Measurements from ENCODE around the gene FAAP100.

FAAP100 gene

GRCh38 chr17:81578038-81578441 lies 25.9 kb upstream of the FAAP100 start:
- no peak overlapping the region for H3K27ac ChIP-seq

GRCh38 chr17:81577278-81578000 lies 25.3 kb upstream of the FAAP100 start:
- Histone ChIP-seq H3K27me3 (replicated peaks) (no peaks in the 10 kb centered on the region), H3K4me3 (ENCODE audit: low read depth, low read length) (peak overlapping the region; percentile 17), H3K27ac (peak overlapping the region; percentile 83), H3K36me3 (replicated peaks) (peaks cover 31% of the 10 kb centered on the region)
- in situ Hi-C loops (cut with HindIII; ENCODE audit: low pct_ligation_motif_present, low sequenced_read_pairs): no loop called here
- TF ChIP-seq CTCF (IDR thresholded peaks at IDR 0.05; ENCODE audit: low read depth, low read length, missing control alignments): no peak
- peak; percentile 46 for DNase-seq

More at GRCh38 chr17:81578038-81578441, 25.9 kb upstream of the FAAP100 start:
- Histone ChIP-seq H3K27me3 (replicated peaks) (no peaks in the 10 kb centered on the region), H3K4me3 (ENCODE audit: low read depth, low read length) (no peak overlapping the region), H3K36me3 (replicated peaks) (peaks cover 35% of the 10 kb centered on the region)
- in situ Hi-C loops (cut with HindIII; ENCODE audit: low pct_ligation_motif_present, low sequenced_read_pairs): no loop called here
- DNase-seq: no peak
- no peak for TF ChIP-seq CTCF (IDR thresholded peaks at IDR 0.05; ENCODE audit: low read depth, low read length, missing control alignments)

- H3K27ac ChIP-seq: peak overlapping the region; percentile 83
- peak overlapping the region; percentile 17 for H3K4me3 ChIP-seq (ENCODE audit: low read depth, low read length)
- H3K36me3 ChIP-seq (replicated peaks): peaks cover 28% of the 10 kb centered on the region
- peak; percentile 23 for TF ChIP-seq CTCF (IDR thresholded peaks at IDR 0.05; ENCODE audit: low read depth, low read length, missing control alignments)
- H3K27me3 ChIP-seq (replicated peaks): no peaks in the 10 kb centered on the region
- in situ Hi-C loops (cut with HindIII; ENCODE audit: low pct_ligation_motif_present, low sequenced_read_pairs): no loop called here
- DNase-seq: peak; percentile 78
These were observed 24.6 kb upstream of the FAAP100 start for GRCh38 chr17:81576621-81577277.

GRCh38 chr17:81575836-81576235 lies 23.7 kb upstream of the FAAP100 start:
- Histone ChIP-seq H3K27me3 (replicated peaks) (no peaks in the 10 kb centered on the region), H3K36me3 (replicated peaks) (peaks cover 31% of the 10 kb centered on the region), H3K4me3 (ENCODE audit: low read depth, low read length) (no peak overlapping the region), H3K27ac (peak overlapping the region; percentile 83)
- TF ChIP-seq CTCF (IDR thresholded peaks at IDR 0.05; ENCODE audit: low read depth, low read length, missing control alignments): no peak
- DNase-seq: no peak
- in situ Hi-C loops (cut with HindIII; ENCODE audit: low pct_ligation_motif_present, low sequenced_read_pairs): no loop called here

GRCh38 chr17:81574643-81574956 lies 22.4 kb upstream of the FAAP100 start:
- in situ Hi-C loops (cut with HindIII; ENCODE audit: low pct_ligation_motif_present, low sequenced_read_pairs): no loop called here
- H3K36me3 ChIP-seq (replicated peaks): peaks cover 42% of the 10 kb centered on the region
- TF ChIP-seq CTCF (IDR thresholded peaks at IDR 0.05; ENCODE audit: low read depth, low read length, missing control alignments): no peak

More at GRCh38 chr17:81574643-81574956, 22.4 kb upstream of the FAAP100 start:
- Histone ChIP-seq H3K27ac (no peak overlapping the region), H3K4me3 (ENCODE audit: low read depth, low read length) (no peak overlapping the region), H3K27me3 (replicated peaks) (no peaks in the 10 kb centered on the region)
- no peak for DNase-seq

Data from brain microvascular endothelial cell (primary cell).